Measurements from ENCODE around the gene KRT71.
"Not testable (repeated sequence)": the region's sequence is repeated elsewhere in the genome, so short reads cannot be mapped to it uniquely, and the experiment has no call there.

KRT71 gene

GRCh38 chr12:52519387-52519703 lies 33.6 kb downstream of the KRT71 start:
- no peak for DNase-seq

GRCh38 chr12:52518574-52519386 lies 34.2 kb downstream of the KRT71 start:
- DNase-seq = no peak

GRCh38 chr12:52517888-52518287 lies 35.1 kb downstream of the KRT71 start:
- no peak for DNase-seq

GRCh38 chr12:52517005-52517835 lies 35.7 kb downstream of the KRT71 start:
- DNase-seq = no peak

- DNase-seq = no peak
Measured at GRCh38 chr12:52515927-52516831, 36.8 kb downstream of the KRT71 start.

GRCh38 chr12:52515319-52515646 lies 37.7 kb downstream of the KRT71 start:
- DNase-seq = no peak

- DNase-seq = no peak
Measured at GRCh38 chr12:52514471-52515318, 38.2 kb downstream of the KRT71 start.

- no peak for DNase-seq
Measured at GRCh38 chr12:52513736-52514135, 39.2 kb downstream of the KRT71 start.

GRCh38 chr12:52508211-52508610 lies 44.7 kb downstream of the KRT71 start:
- DNase-seq = no peak

GRCh38 chr12:52506858-52507715 lies 45.9 kb downstream of the KRT71 start:
- DNase-seq = no peak

GRCh38 chr12:52502877-52503276 lies 50.1 kb downstream of the KRT71 start:
- no peak for DNase-seq

GRCh38 chr12:52501490-52501889 lies 51.5 kb downstream of the KRT71 start:
- DNase-seq = no peak

- DNase-seq = not testable (repeated sequence)
Measured at GRCh38 chr12:52500574-52500973, 52.4 kb downstream of the KRT71 start.

GRCh38 chr12:52499806-52500560 lies 53.0 kb downstream of the KRT71 start:
- DNase-seq = no peak

- no peak for DNase-seq
Measured at GRCh38 chr12:52498946-52499345, 54.0 kb downstream of the KRT71 start.

GRCh38 chr12:52497975-52498374 lies 55.0 kb downstream of the KRT71 start:
- DNase-seq = no peak

- no peak for DNase-seq
Measured at GRCh38 chr12:52496590-52497071, 56.3 kb downstream of the KRT71 start.

- DNase-seq = no peak
Measured at GRCh38 chr12:52496054-52496453, 56.9 kb downstream of the KRT71 start.

GRCh38 chr12:52495389-52495788 lies 57.6 kb downstream of the KRT71 start:
- no peak for DNase-seq

- no peak for DNase-seq
Measured at GRCh38 chr12:52494518-52494917, 58.4 kb downstream of the KRT71 start.

Measured in activated CD4-positive, CD25-positive, alpha-beta regulatory T cell treated with anti-CD3 and anti-CD28 coated beads, Interleukin-2, amount 50 U/mL, for 72 hours (primary cell).